ENCODE measurements around the gene VSTM4. TPM values are rescaled to one million over a fixed set of nuclear protein-coding genes. Genes with fewer than 3 reads are reported as not detected.

VSTM4 gene
- polyA plus RNA-seq, 10 donors = 36.6 to 60.5 (median 42.9) TPM

GRCh38 chr10:49119746-49120145 is 4.4 kb upstream of the VSTM4 start:
- DNase-seq = no peak

DNA sequence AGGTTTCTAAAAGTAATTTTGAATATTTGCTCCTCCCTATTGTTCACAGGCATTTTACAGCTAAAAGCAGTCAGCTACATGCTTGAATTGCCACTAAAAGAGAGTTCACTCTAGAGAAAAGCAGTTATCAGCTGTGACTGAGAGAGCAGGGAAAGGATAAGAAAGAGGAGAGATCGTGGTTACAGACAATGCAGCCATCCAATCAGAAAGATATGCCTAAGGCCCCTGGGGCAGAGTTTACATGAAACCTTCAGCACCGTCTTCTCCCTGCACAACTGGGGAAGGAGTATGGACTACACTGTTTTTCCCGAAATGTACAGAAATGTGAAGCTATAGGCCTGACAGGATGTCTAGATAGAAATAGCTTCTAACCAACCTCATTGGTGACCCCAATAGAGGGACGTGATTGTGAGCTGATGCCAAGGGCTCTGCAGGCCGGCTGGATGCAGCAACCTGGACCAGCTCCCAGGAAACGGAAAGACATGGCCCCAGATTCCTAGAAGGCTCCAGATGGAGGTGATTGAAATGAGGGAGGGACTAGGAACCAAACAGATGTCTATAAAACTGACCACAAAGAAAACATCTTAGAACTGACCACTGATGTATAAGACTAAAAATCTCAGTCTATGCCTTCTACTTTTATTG is 3.2 kb upstream of the VSTM4 start:
- peak in 1 of 3 donors; percentile 66 for DNase-seq

DNA sequence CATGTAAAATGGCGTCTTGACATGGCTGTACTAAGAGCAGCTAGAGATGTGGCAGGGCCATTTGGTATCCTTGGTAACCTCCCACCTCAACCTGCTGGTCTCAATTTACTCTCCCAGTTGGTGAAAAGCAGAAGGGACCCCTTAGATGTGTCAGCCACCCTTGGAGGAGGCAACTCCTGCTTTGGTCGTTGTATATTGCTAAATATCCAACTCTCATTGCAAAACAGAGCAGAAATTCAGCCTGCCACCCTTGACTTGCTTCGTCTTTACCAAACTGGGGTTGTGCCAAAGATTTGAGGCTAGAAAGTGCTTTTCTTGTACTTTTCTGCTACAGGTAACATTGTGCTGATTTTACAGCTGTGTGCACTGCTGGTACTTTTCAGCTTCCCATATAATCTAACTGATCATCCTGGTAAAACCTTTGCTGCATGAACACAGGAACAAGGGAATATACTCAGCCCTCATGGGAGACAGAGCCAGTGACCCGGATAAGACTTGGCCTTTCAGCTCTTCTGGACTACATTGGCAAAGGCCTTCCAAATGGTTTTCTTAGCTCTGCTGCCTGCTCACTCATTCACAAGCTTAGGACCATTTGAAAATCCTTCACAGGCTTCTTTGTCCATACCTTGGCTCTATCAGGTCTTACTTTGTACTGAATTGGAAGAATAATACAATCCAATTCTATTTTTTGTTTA is 2.2 kb upstream of the VSTM4 start:
- DNase-seq = no peak

DNA sequence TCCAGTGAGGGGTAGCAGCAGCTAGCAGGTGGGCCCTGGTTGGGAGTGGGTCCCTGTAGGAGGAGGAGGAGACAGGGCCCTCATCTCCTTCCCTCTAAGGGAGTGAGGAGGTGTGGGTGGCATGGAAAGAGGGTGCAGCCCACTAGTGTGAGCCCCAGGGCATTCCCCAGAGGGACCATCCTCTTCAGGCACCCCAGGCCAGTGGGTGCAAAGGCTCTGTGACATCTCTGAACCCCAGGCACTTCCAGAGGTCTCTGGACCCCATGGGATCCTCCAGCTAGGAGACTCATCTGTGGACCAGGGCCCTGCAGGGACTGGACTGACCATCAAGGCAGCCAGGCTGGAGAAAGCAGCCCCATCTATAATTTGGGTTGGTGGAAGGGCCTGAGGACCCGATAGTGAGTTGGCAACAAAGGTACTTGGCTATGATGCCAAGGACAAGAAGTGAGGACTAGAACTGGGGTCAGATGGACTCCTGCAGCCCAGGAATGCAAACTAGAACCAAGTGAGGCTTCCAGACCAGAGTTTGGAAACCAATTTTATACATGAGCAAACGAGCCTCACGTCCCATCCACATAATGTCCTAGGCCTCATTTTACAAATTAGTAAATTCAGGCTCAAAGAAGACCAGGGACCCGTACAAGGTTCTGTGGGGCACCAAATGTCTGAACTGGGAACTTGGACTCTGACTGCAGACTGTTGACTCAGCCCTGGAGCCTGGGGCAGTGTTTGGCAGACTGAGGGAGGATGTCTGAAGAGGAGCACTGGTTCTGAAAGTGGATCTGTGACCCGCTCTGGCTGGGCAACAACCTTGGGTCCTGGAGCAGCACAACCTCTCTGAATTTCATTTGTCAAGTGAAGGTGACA is 1.4 kb upstream of the VSTM4 start:
- DNase-seq = no peak

DNA sequence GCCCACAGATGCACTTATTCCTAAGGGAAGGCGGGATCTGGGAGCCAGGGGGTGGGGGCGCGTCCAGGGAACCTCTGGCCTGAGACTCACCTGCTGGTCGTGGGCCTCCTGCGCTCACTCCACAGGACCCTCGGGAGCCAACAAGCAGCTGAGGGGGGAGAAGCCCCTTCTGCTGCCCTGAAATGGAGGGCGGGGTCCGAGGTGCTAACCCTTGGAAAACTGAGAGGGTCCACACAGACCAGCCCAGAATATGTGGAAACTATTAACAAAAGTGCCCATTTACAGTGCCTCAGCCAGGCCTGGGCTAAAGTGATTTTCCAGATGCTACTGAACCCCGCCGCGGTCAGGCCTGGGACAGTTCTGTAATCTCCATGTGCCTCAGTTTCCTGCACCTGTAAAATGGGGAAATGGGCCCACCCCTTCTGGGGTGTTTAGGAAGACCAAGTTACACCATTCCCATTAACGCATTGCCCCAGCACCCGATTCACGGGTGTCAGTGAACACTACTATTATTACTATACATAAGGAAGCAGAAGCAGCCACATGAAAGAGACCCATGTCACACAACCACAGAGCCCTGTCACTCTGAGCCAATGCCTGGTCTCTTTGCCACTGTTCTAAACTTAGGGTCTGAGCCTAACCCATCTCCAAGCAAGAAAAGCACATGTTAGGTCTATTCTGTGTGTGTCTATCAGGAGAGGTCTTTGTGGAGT is 630 bp upstream of the VSTM4 start:
- no peak for DNase-seq

DNA sequence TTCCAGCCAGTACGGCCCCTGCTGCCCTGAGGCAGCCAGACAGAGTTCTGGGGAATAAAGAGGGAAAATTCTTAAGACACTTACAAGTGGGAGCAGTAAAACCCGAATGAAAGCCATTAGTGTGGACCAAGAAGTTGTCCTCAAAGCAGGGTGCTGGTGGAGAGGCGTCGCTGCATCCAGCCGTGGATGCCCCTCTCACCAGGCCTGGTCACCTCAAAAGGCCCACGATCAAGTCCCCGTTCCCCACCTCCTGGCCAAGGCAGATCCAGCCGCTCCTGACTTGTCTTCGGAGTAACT is 656 bp downstream of the VSTM4 start:
- no peak for DNase-seq

DNA sequence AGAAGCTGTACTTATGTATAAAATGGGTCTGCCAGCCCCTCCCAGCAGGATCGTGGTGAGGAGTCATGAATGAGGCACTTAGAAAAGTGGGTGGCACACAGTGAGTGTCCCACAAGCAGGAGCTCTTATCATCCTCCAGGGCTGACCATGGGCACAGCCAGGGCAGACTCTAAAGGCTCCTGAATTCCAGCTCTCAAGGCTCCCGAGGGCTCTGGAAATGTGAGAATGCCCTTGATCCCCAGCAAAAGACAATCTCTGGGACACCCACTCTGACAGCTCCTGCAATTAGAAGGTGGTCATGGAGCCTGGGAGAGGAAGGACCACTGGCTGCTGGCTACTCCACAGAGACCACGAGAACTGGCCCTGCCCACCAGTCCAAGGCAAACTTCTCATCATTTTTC is 1.6 kb downstream of the VSTM4 start:
- no peak for DNase-seq

- no peak for DNase-seq
Measured at GRCh38 chr10:49112851-49113250, 2.5 kb downstream of the VSTM4 start.

DNA sequence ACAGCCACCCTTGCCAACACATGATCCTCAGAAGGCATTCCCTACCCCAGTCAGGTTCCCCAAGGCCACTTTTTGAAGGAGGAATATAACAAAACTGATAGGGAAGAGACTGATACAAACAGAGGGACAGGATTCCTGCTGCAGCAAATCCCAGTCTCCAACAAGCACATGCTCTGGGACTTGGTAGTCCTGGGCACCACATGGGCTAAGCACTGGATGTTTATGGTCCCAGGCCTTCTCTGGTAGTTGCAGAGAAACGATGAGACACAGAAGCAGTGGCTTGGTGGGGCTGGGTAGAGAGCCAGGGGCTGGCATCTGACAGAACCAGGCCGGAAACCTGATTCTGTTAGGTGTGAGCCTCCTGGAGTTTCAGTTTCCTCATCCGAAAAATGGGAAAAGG is 3.2 kb downstream of the VSTM4 start:
- no peak for DNase-seq

DNA sequence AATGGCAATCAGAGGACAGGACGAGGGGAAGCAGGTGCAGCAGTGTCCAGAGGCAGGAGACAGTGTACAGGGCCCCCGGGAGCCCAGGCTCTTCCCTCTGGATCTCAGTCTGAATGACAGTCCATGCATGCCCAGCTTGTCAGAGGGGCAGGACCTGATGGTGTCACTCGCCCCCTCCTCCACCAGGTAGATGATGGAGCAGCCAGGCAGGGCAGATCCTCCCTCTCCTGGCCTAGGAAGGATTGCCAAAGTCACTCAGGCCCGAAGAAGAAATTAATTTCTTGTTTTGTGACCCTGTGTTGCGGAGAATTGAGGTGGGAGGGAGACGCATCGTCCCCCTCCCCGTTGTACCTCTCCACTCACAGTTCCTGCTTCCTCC is 4.0 kb downstream of the VSTM4 start:
- no peak for DNase-seq

- no peak for DNase-seq
Measured at GRCh38 chr10:49110684-49111319, 4.5 kb downstream of the VSTM4 start.

DNA sequence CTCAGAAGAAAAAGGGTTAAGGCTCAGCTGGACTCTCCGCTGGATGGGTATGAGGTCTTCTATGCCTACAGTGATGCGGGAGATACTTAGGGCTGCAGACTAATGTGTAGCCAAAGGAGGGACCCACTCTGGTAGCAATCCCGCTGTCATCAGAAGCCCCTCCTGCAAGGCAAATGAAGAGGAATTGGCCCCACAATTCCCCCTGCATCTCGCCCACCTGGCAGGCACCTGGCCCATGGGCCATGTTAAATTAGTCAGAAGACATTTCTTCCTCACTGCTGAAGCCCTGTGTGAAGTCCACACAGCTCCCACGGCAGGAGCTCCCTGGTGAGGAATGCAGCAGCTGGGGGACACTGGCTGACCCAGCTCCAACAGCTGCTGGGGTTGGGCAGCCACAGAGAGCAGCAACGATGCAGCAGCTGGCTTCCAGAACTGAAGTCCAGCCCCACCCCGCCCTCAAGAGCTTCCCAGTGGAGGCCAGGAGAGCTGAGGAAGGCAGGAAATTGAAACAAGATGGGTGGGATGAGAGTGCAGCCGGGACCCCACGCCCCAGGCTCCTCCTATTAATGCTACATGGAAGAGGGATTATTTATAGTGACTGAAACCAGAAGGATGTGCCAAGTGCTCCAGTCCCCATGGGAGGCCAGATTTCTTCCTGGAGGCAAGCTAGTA is 5.5 kb downstream of the VSTM4 start:
- peak; percentile 82 to 93 (median 84) for DNase-seq

GRCh38 chr10:49108656-49109055 is 6.7 kb downstream of the VSTM4 start:
- no peak for DNase-seq

DNA sequence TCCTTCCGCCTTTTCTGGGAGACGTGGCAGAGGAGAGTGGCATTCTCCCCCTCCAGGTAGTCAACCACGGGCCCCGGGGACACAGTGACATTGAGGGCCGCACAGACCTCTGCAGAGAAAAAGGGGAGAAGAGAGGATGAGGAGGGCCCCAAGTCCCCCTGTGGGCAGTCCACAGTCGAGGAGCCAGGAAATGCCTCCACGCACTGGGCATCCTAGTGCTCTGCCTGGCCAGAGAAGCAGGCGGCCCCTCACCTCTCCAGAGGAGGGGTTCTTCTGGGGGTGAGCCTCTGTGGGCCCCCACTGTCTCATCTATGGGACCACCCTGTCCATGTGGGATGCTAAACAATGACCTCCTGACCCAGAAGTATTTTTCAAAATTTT is 7.4 kb downstream of the VSTM4 start:
- no peak for DNase-seq

- DNase-seq = no peak
Measured at GRCh38 chr10:49107111-49107886, 8.0 kb downstream of the VSTM4 start.

- DNase-seq = no peak
Measured at GRCh38 chr10:49106451-49106850, 8.9 kb downstream of the VSTM4 start.

DNA sequence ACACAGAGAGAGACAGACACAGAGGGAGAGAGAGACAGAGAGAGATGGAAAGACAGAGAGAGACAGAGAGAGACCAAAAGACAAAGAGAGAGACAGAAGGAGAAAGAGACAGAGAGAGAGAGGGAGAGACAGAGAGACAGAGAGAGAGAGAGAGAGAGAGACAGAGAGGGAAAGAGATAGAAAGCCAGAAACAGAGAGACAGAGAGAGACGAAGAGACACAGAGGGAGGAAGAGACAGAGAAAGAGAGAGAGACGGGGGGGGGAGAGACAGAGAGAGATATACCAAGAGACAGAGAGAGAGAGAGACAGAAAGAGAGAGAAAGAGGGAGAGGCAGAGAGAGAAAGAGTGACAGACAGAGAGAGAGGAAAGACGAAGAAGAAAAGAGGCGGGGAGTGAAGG is 10.2 kb downstream of the VSTM4 start:
- no peak for DNase-seq

DNA sequence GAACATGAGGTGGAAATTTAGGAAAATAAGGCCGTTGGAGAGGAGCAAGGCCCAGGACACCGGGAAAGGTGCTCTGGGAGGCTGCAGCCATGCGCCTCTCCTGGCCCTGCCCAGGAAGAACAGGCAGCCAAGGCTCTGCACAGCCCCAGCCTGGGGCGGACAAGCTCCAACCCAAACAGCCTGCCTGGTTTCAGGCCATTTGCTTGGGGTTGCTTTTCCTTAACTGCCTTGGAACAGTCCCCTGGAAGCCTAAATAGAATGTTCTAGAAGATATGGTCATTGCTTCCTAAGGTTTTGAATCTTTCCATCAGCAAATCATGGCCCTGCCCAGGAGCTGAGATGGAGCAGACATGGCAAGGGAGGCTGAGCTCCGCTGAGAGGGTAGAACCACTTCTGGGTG is 11.0 kb downstream of the VSTM4 start:
- DNase-seq = no peak

DNA sequence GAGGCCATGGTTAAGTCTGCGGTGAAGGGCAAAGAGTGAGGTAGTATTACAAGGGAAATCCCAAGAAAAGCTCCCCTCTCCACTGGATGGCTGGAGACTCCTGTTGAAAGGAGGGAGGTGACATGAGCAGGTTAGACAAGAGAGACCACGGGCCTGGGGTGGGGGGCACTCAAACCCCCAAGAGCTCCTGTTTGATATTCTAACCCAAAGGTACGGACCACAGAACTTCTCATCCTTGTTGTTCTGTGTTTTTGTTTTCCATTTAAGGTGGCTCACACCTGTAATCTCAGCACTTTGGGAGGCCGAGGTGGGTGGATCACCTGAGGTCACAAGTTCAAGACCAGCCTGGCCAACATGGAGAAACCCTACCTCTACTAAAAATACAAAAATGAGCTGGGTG is 11.6 kb downstream of the VSTM4 start:
- no peak for DNase-seq

- DNase-seq = no peak
Measured at GRCh38 chr10:49099046-49099445, 16.3 kb downstream of the VSTM4 start.
